GM10266 (cell line): ENCODE data around the gene CCND1.

Experiments used
- DNase-seq: peaks from one replicate; pipeline ENCODE4 v3.0.0; 2012; ENCODE audit errors: extremely low spot score
- CTCF ChIP-seq: IDR thresholded peaks from 2 replicates; pipeline ENCODE4 v1.5.1; 2012; ENCODE audit warnings: mild to moderate bottlenecking, low read depth; ENCODE audit not compliant: control insufficient read depth, insufficient read depth; ENCODE audit errors: missing control alignments

CCND1 gene

GRCh38 chr11:69674267-69674885 is 33.4 kb downstream of the CCND1 start:
- no peak for DNase-seq

GRCh38 chr11:69674886-69675714 is 34.1 kb downstream of the CCND1 start, which contains the start of gene LTO1:
Gene LTO1 (minus strand): TSS chr11:69675353. CDS start chr11:69675239, 114 bp downstream.
- peak; percentile 99 for DNase-seq
- TF ChIP-seq CTCF: no peak

More at GRCh38 chr11:69674267-69674885, 33.4 kb downstream of the CCND1 start:
- TF ChIP-seq CTCF: no peak

- no peak for TF ChIP-seq CTCF
- no peak for DNase-seq
Measured at GRCh38 chr11:69677749-69678148, 36.8 kb downstream of the CCND1 start.

- TF ChIP-seq CTCF: no peak
- DNase-seq: no peak
Measured at GRCh38 chr11:69680688-69681087, 39.7 kb downstream of the CCND1 start.

- no peak for TF ChIP-seq CTCF
- DNase-seq: no peak
Measured at GRCh38 chr11:69682221-69682620, 41.3 kb downstream of the CCND1 start.

GRCh38 chr11:69682681-69683326 is 41.8 kb downstream of the CCND1 start:
- no peak for DNase-seq
- no peak for TF ChIP-seq CTCF
